Measurements from ENCODE around the gene SS18L1.

- TF ChIP-seq POLR2A (IDR thresholded peaks at IDR 0.05): no peak
- no peak for TF ChIP-seq CTCF (IDR thresholded peaks at IDR 0.05)
- no peak for TF ChIP-seq EP300 (IDR thresholded peaks at IDR 0.05)
- TF ChIP-seq POLR2AphosphoS5 (IDR thresholded peaks at IDR 0.05): no peak
Observed at GRCh38 chr20:62215991-62216635, 72.5 kb downstream of the SS18L1 start.
